Anterior cingulate cortex (tissue), 58 donors: Measurements from ENCODE around the gene TPST1.
"Not testable (repeated sequence)": the region's sequence is repeated elsewhere in the genome, so short reads cannot be mapped to it uniquely, and the experiment has no call there.

ENCODE experiments used
- DNase-seq, 58 donors: peaks; one replicate each; lab custom pipeline; 2025; lab: John Stamatoyannopoulos, UW

The TPST1 gene

GRCh38 chr7:66186991-66187390 is 18.1 kb upstream of the TPST1 start:
- no peak for DNase-seq

- DNase-seq = no peak
Measured at GRCh38 chr7:66187905-66188304, 17.2 kb upstream of the TPST1 start.

GRCh38 chr7:66188645-66189044 is 16.5 kb upstream of the TPST1 start:
- no peak for DNase-seq

- DNase-seq = peak in 1 of 58 donors; percentile 4
Measured at GRCh38 chr7:66189695-66190503, 15.2 kb upstream of the TPST1 start.

GRCh38 chr7:66190504-66190857 is 14.7 kb upstream of the TPST1 start:
- no peak for DNase-seq

- no peak for DNase-seq
Measured at GRCh38 chr7:66193146-66193725, 11.9 kb upstream of the TPST1 start.

- no peak for DNase-seq
Measured at GRCh38 chr7:66198469-66198868, 6.7 kb upstream of the TPST1 start.

GRCh38 chr7:66198956-66199355 is 6.2 kb upstream of the TPST1 start:
- no peak for DNase-seq

GRCh38 chr7:66202441-66202840 is 2.7 kb upstream of the TPST1 start:
- DNase-seq = no peak

GRCh38 chr7:66205741-66206090 is 582 bp downstream of the TPST1 start:
- peak in 17 of 58 donors; percentile 10 to 47 (median 26) for DNase-seq

- peak in 2 of 58 donors; percentile 7 to 10 for DNase-seq
Measured at GRCh38 chr7:66206119-66206933, 1.2 kb downstream of the TPST1 start.

- DNase-seq = no peak
Measured at GRCh38 chr7:66206934-66207240, 1.8 kb downstream of the TPST1 start.

GRCh38 chr7:66207540-66207939 is 2.4 kb downstream of the TPST1 start:
- no peak for DNase-seq

GRCh38 chr7:66211429-66211828 is 6.3 kb downstream of the TPST1 start:
- no peak for DNase-seq

GRCh38 chr7:66213637-66214036 is 8.5 kb downstream of the TPST1 start:
- DNase-seq = no peak

- no peak for DNase-seq
Measured at GRCh38 chr7:66216687-66217086, 11.6 kb downstream of the TPST1 start.

- no peak for DNase-seq
Measured at GRCh38 chr7:66219805-66220204, 14.7 kb downstream of the TPST1 start.

GRCh38 chr7:66221442-66221841 is 16.3 kb downstream of the TPST1 start:
- DNase-seq = no peak

- no peak for DNase-seq
Measured at GRCh38 chr7:66227808-66228207, 22.7 kb downstream of the TPST1 start.

GRCh38 chr7:66231326-66232216 is 26.4 kb downstream of the TPST1 start:
- not testable (repeated sequence) for DNase-seq

GRCh38 chr7:66233638-66234037 is 28.5 kb downstream of the TPST1 start:
- DNase-seq = no peak
